PC-9 (cell line): ENCODE data around the gene FGF11. TPM values are rescaled to one million over a fixed set of nuclear protein-coding genes. Genes with fewer than 3 reads are reported as not detected.

Source experiments
- BruUV-seq: library from RNA; stranded (reverse); fragments of 400-500 nt; replicated peaks from 2 replicates; lab custom pipeline; 2021; lab: Mats Ljungman, UMichigan
- CTCF ChIA-PET: fragments of 300-600 bp; sonication (Branson Sonifier 250); formaldehyde crosslinking; loops from one replicate; lab custom pipeline; 2022; ENCODE audit warnings: antibody characterized with exemption; lab: Charles Lee
- POLR2A ChIA-PET: fragments of 300-600 bp; sonication (Branson Sonifier 250); formaldehyde crosslinking; loops from one replicate; lab custom pipeline; 2022; ENCODE audit warnings: antibody characterized with exemption; ENCODE audit not compliant: unreplicated experiment; lab: Charles Lee
- DNase-seq, 2 experiments: peaks; one replicate each; pipeline versions ENCODE4 v3.0.0 to v3.0.0-alpha.2; 2015 to 2022; ENCODE audit warnings: mixed read lengths in 1 of 2
- H2AFZ ChIP-seq: fragments of 200-600 bp; sonication (generic); 2 replicates; pipeline ENCODE4 v1.8.1; 2017; ENCODE audit warnings: antibody characterized with exemption
- H3F3A ChIP-seq: fragments of 200-600 bp; sonication (generic); 2 replicates; pipeline ENCODE4 v1.8.1; 2017; ENCODE audit warnings: antibody characterized with exemption, mild to moderate bottlenecking, low read depth; ENCODE audit not compliant: insufficient read depth
- H3K27ac ChIP-seq: fragments of 200-600 bp; sonication (generic); 2 replicates; pipeline ENCODE4 v1.6.1; 2016; ENCODE audit warnings: mixed run types
- H3K27me3 ChIP-seq: fragments of 200-600 bp; sonication (generic); 2 replicates; pipeline ENCODE4 v1.6.1; 2016; ENCODE audit warnings: low read depth, mixed run types; ENCODE audit not compliant: insufficient read depth
- H3K36me3 ChIP-seq: fragments of 200-600 bp; sonication (generic); 2 replicates; pipeline ENCODE4 v1.6.1; 2016; ENCODE audit warnings: low read depth, mixed run types
- H3K4me1 ChIP-seq: fragments of 200-600 bp; sonication (generic); replicated peaks from 2 replicates; pipeline ENCODE4 v1.6.1; 2016; ENCODE audit warnings: mixed run types; ENCODE audit not compliant: insufficient read depth
- H3K4me2 ChIP-seq: fragments of 200-600 bp; sonication (generic); 2 replicates; pipeline ENCODE4 v1.6.1; 2017; ENCODE audit warnings: mixed run types
- H3K4me3 ChIP-seq: fragments of 200-600 bp; sonication (generic); 2 replicates; pipeline ENCODE4 v1.6.1; 2016; ENCODE audit warnings: mixed run types
- H3K79me2 ChIP-seq: fragments of 200-600 bp; sonication (generic); 2 replicates; pipeline ENCODE4 v1.6.1; 2017; ENCODE audit warnings: low read depth, mixed run types
- H3K9me2 ChIP-seq: fragments of 200-600 bp; sonication (generic); 2 replicates; pipeline ENCODE4 v1.8.1; 2017; ENCODE audit warnings: mild to moderate bottlenecking; ENCODE audit not compliant: insufficient read depth
- H3K9me3 ChIP-seq: fragments of 200-600 bp; sonication (generic); 2 replicates; pipeline ENCODE4 v1.8.1; 2016; ENCODE audit warnings: low read depth; ENCODE audit not compliant: insufficient read depth
- H4K20me1 ChIP-seq: fragments of 200-600 bp; sonication (generic); 2 replicates; pipeline ENCODE4 v1.8.1; 2017; ENCODE audit not compliant: insufficient read depth
- CTCF ChIP-seq: fragments of 200-600 bp; sonication (generic); conservative IDR thresholded peaks from 2 replicates; pipeline ENCODE4 v1.6.1; 2017; ENCODE audit warnings: mixed run types, antibody characterized with exemption, mild to moderate bottlenecking, moderate library complexity
- EZH2 ChIP-seq: fragments of 200-600 bp; sonication (generic); IDR thresholded peaks from 2 replicates; pipeline ENCODE4 v1.8.0; 2017; ENCODE audit warnings: antibody characterized with exemption, low read depth
- intact Hi-C: fragments of 100-400 bp; cut with micrococcal nuclease; formaldehyde crosslinking; loops from one replicate; pipeline ENCODE4 v1.10.0; 2022; ENCODE audit not compliant: unreplicated experiment
- total RNA-seq: library from RNA; stranded (reverse); gene quantifications from 2 replicates; pipeline ENCODE4 v1.2.3, GENCODE V29; 2021

FGF11 gene
- total RNA-seq, 1 experiment from 2014 or later, result 23.2 TPM

- H3F3A ChIP-seq, result no peaks in the 10 kb centered on the region; the same call in 1 of the 2 replicates
- no peak for DNase-seq
- no TSS peak for BruUV-seq
- H4K20me1 ChIP-seq, result no peaks in the 10 kb centered on the region
- H3K36me3 ChIP-seq, result no peaks in the 10 kb centered on the region
- TF ChIP-seq EZH2 (no peak), CTCF (no peak)
- intact Hi-C loops, result no loop called here
- no peaks in the 10 kb centered on the region for H3K27me3 ChIP-seq
- ChIA-PET POLR2A (interaction anchor here (0.5 kb wide), 1 partner anchor 15 kb away, joined by 6 read pairs; the partner anchor contains the start of gene TMEM256), CTCF (interaction anchor here (0.7 kb wide), 1 partner anchor 23 kb away, joined by 6 read pairs; no protein-coding TSS in a partner anchor)
- no peaks in the 10 kb centered on the region for H3K9me2 ChIP-seq
- H3K79me2 ChIP-seq, result no peaks in the 10 kb centered on the region
- no peaks in the 10 kb centered on the region for H3K9me3 ChIP-seq
- no peak overlapping the region for H2AFZ ChIP-seq
- H3K4me3 ChIP-seq, result no peak overlapping the region
- no peaks in the 10 kb centered on the region for H3K4me1 ChIP-seq
- H3K4me2 ChIP-seq, result no peak overlapping the region
- H3K27ac ChIP-seq, result no peak overlapping the region
Observed at GRCh38 chr17:7418472-7419152, 20.7 kb upstream of the FGF11 start.

GRCh38 chr17:7419819-7420610 lies 19.3 kb upstream of the FGF11 start, which contains the start of gene SPEM1:
SPEM1 (plus strand) TSS chr17:7420324; CDS start chr17:7420385, 61 bp downstream.
- BruUV-seq, result no TSS peak
- Histone ChIP-seq H3K9me3 (no peaks in the 10 kb centered on the region), H3K36me3 (no peaks in the 10 kb centered on the region), H2AFZ (no peak within 1 kb of the TSS), H3K27ac (no peak within 1 kb of the TSS), H3K4me1 (no peaks in the 10 kb centered on the region), H3K4me2 (no peak within 1 kb of the TSS), H3K4me3 (no peak within 1 kb of the TSS), H3F3A (no peaks in the 10 kb centered on the region; the same call in 1 of the 2 replicates), H4K20me1 (no peaks in the 10 kb centered on the region), H3K27me3 (no peaks in the 10 kb centered on the region), H3K9me2 (no peaks in the 10 kb centered on the region), H3K79me2 (no peaks in the 10 kb centered on the region)
- intact Hi-C loops, result no loop called here
- POLR2A ChIA-PET, result no interaction called here
- CTCF ChIA-PET, result interaction anchor here (0.6 kb wide), 1 partner anchor 52 kb away, joined by 3 read pairs; no protein-coding TSS in a partner anchor
- no peak for DNase-seq
- TF ChIP-seq EZH2, result no peak
- TF ChIP-seq CTCF, result no peak

GRCh38 chr17:7421186-7421585 lies 18.1 kb upstream of the FGF11 start:
- Histone ChIP-seq H3K27ac (no peak overlapping the region), H3K36me3 (no peaks in the 10 kb centered on the region), H3K4me2 (no peak overlapping the region), H3K4me3 (no peak overlapping the region), H3K79me2 (no peaks in the 10 kb centered on the region), H3K9me2 (no peaks in the 10 kb centered on the region), H2AFZ (no peak overlapping the region), H3F3A (no peaks in the 10 kb centered on the region; the same call in 1 of the 2 replicates), H4K20me1 (no peaks in the 10 kb centered on the region), H3K27me3 (no peaks in the 10 kb centered on the region), H3K9me3 (no peaks in the 10 kb centered on the region), H3K4me1 (no peaks in the 10 kb centered on the region)
- POLR2A ChIA-PET, result no interaction called here
- no peak for DNase-seq
- BruUV-seq, result no TSS peak
- intact Hi-C loops, result no loop called here
- CTCF ChIA-PET, result no interaction called here
- TF ChIP-seq EZH2 (no peak), CTCF (no peak)
